SH-SY5Y (cell line): ENCODE measurements around the gene OR6S1.

Source experiments
- GATA2 ChIP-seq: IDR thresholded peaks from 2 replicates; pipeline ENCODE4 v1.6.1; 2011; ENCODE audit warnings: mild to moderate bottlenecking, low read depth, low read length
- GATA3 ChIP-seq: IDR thresholded peaks from 2 replicates; pipeline ENCODE4 v1.6.1; 2011; ENCODE audit warnings: low read depth, mild to moderate bottlenecking, low read length, moderate library complexity

Gene OR6S1

GRCh38 chr14:20591235-20591634 is 50.3 kb downstream of the OR6S1 start, which contains the start of gene RNASE12:
RNASE12 (minus strand) TSS chr14:20591376; CDS start chr14:20590723, 653 bp downstream.
- TF ChIP-seq GATA3 (no peak), GATA2 (no peak)
